SU-DHL-6 (cell line): ENCODE measurements around the gene PAAF1.

Experiments
- CTCF ChIP-seq: fragments of 200-600 bp; sonication (generic); IDR thresholded peaks from one replicate; pipeline ENCODE4 v1.5.1; 2017; ENCODE audit warnings: antibody characterized with exemption, mild to moderate bottlenecking, low read length, moderate library complexity; ENCODE audit not compliant: insufficient read depth, poor library complexity, severe bottlenecking
- EZH2phosphoT487 ChIP-seq: fragments of 200-600 bp; sonication (generic), shearing (Covaris generic); conservative IDR thresholded peaks from 2 replicates; pipeline ENCODE4 v1.6.1; 2018; ENCODE audit warnings: mild to moderate bottlenecking, antibody characterized with exemption, low read length, moderate library complexity, mixed read lengths

GRCh38 chr11:73968356-73968966 is 91.7 kb downstream of the PAAF1 start:
- TF ChIP-seq CTCF (no peak), EZH2phosphoT487 (no peak)
